Measurements from ENCODE around the gene HNMT. TPM values are rescaled to one million over a fixed set of nuclear protein-coding genes. Genes with fewer than 3 reads are reported as not detected.

HNMT gene
- 0.47 to 1.4 TPM (median 0.98 TPM) in 5 replicates for total RNA-seq (2022; extraction: Qiagen RNA extraction)

GRCh38 chr2:137964066-137964858, at the start of gene HNMT:
TSS of gene HNMT (plus strand) at chr2:137964473. CDS start at chr2:137964492, 19 bp downstream.

